ENCODE data around the gene PLA1A.

PLA1A gene

DNA sequence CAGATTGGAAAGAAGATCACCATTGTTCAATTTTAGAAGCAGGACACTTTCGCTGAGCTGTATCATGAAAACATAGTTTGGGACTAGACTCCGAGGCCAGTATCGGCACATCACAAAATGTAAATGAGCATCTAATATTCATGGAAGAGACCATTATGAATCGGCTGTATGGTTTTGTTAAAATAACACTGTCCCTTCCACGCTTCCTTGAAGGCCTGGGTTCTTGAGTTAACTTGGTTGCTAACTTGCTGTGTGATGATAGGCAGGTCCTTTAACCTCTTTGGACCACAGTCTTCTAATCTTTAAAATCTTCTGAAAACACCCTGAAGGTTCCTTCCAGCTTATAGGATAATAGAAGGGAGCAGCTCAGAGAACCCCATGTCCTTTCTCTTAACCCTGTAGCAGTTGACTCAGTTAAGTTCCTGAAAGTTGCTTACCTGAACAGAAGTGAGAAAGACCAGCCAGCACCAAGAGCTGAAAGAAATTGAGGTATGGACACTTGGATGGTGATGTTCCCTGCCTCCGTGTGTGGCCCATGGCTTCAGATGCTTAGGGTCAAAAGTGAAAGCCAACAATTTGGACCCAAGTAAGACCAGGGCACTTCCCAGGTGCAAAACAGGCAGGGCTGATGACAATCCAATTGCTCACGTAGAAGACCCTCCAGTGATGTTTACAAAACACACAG is 40.4 kb upstream of the PLA1A start:
- H3K9me3 ChIP-seq (ENCODE audit: control insufficient read depth, insufficient read depth, low read depth, low read length): no peaks in the 10 kb centered on the region
- H3K36me3 ChIP-seq (ENCODE audit: control insufficient read depth in 2 of 2, insufficient read depth in 1 of 2, low read length in 2 of 2): no peaks in the 10 kb centered on the region
- ChIA-PET POLR2A (no interaction called here), CTCF (no interaction called here)
- H3K27ac ChIP-seq (ENCODE audit: extremely low read depth, low read depth, low read length): no peak overlapping the region
- no peak for TF ChIP-seq ZIC2 (tag by site-specific recombination; IDR thresholded peaks at IDR 0.05)
- TF ChIP-seq, protein P1, sequence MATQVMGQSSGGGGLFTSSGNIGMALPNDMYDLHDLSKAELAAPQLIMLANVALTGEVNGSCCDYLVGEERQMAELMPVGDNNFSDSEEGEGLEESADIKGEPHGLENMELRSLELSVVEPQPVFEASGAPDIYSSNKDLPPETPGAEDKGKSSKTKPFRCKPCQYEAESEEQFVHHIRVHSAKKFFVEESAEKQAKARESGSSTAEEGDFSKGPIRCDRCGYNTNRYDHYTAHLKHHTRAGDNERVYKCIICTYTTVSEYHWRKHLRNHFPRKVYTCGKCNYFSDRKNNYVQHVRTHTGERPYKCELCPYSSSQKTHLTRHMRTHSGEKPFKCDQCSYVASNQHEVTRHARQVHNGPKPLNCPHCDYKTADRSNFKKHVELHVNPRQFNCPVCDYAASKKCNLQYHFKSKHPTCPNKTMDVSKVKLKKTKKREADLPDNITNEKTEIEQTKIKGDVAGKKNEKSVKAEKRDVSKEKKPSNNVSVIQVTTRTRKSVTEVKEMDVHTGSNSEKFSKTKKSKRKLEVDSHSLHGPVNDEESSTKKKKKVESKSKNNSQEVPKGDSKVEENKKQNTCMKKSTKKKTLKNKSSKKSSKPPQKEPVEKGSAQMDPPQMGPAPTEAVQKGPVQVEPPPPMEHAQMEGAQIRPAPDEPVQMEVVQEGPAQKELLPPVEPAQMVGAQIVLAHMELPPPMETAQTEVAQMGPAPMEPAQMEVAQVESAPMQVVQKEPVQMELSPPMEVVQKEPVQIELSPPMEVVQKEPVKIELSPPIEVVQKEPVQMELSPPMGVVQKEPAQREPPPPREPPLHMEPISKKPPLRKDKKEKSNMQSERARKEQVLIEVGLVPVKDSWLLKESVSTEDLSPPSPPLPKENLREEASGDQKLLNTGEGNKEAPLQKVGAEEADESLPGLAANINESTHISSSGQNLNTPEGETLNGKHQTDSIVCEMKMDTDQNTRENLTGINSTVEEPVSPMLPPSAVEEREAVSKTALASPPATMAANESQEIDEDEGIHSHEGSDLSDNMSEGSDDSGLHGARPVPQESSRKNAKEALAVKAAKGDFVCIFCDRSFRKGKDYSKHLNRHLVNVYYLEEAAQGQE (tag by site-specific recombination; IDR thresholded peaks at IDR 0.05): no peak
- TF ChIP-seq GLIS1 (tag by site-specific recombination; IDR thresholded peaks at IDR 0.05): no peak
- H3K4me1 ChIP-seq (ENCODE audit: control insufficient read depth, insufficient read depth, low read length): no peaks in the 10 kb centered on the region
- no peak overlapping the region for H3K4me3 ChIP-seq (ENCODE audit: low read depth, low read length)

DNA sequence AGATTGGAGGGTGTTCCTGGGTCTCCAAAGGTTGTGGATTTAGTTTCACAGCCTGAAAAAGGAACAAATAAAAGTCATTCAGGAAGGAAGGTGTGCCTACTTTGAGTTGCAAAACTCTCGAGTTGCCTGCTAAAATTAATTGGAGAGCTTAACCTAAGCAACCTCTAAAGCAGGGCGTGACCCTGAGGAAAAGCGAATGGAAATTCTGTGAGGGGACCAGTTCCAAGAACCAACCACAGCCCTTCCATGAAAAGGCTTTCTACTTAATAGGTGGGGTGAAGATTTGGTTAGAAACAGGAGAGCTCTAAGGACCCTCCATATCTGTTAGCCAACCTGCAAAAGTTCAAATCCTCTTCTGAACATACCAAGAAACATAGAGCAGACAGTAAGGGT is 39.8 kb upstream of the PLA1A start:
- Histone ChIP-seq H3K9me3 (ENCODE audit: control insufficient read depth, insufficient read depth, low read depth, low read length) (no peaks in the 10 kb centered on the region), H3K36me3 (ENCODE audit: control insufficient read depth in 2 of 2, insufficient read depth in 1 of 2, low read length in 2 of 2) (no peaks in the 10 kb centered on the region), H3K27ac (ENCODE audit: extremely low read depth, low read depth, low read length) (no peak overlapping the region), H3K4me3 (ENCODE audit: low read depth, low read length) (no peak overlapping the region), H3K4me1 (ENCODE audit: control insufficient read depth, insufficient read depth, low read length) (no peaks in the 10 kb centered on the region)
- POLR2A ChIA-PET: no interaction called here
- CTCF ChIA-PET: no interaction called here
- no peak for TF ChIP-seq ZNF2 (tag by site-specific recombination; IDR thresholded peaks at IDR 0.05)
- TF ChIP-seq, protein P2, sequence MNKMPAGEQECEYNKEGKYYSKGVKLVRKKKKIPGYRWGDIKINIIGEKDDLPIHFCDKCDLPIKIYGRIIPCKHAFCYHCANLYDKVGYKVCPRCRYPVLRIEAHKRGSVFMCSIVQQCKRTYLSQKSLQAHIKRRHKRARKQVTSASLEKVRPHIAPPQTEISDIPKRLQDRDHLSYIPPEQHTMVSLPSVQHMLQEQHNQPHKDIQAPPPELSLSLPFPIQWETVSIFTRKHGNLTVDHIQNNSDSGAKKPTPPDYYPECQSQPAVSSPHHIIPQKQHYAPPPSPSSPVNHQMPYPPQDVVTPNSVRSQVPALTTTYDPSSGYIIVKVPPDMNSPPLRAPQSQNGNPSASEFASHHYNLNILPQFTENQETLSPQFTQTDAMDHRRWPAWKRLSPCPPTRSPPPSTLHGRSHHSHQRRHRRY (tag by site-specific recombination; IDR thresholded peaks at IDR 0.05): no peak
- no peak for TF ChIP-seq ZNF221 (tag by site-specific recombination; IDR thresholded peaks at IDR 0.05; ENCODE audit: borderline replicate concordance)
- no peak for TF ChIP-seq ZBTB48 (tag by site-specific recombination; IDR thresholded peaks at IDR 0.05)
- TF ChIP-seq ZNF223 (tag by site-specific recombination; IDR thresholded peaks at IDR 0.05): no peak
- TF ChIP-seq, protein P3, sequence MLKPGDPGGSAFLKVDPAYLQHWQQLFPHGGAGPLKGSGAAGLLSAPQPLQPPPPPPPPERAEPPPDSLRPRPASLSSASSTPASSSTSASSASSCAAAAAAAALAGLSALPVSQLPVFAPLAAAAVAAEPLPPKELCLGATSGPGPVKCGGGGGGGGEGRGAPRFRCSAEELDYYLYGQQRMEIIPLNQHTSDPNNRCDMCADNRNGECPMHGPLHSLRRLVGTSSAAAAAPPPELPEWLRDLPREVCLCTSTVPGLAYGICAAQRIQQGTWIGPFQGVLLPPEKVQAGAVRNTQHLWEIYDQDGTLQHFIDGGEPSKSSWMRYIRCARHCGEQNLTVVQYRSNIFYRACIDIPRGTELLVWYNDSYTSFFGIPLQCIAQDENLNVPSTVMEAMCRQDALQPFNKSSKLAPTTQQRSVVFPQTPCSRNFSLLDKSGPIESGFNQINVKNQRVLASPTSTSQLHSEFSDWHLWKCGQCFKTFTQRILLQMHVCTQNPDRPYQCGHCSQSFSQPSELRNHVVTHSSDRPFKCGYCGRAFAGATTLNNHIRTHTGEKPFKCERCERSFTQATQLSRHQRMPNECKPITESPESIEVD (tag by site-specific recombination; IDR thresholded peaks at IDR 0.05): no peak
- TF ChIP-seq ZNF416 (tag by site-specific recombination; IDR thresholded peaks at IDR 0.05): no peak
- TF ChIP-seq, protein P4, sequence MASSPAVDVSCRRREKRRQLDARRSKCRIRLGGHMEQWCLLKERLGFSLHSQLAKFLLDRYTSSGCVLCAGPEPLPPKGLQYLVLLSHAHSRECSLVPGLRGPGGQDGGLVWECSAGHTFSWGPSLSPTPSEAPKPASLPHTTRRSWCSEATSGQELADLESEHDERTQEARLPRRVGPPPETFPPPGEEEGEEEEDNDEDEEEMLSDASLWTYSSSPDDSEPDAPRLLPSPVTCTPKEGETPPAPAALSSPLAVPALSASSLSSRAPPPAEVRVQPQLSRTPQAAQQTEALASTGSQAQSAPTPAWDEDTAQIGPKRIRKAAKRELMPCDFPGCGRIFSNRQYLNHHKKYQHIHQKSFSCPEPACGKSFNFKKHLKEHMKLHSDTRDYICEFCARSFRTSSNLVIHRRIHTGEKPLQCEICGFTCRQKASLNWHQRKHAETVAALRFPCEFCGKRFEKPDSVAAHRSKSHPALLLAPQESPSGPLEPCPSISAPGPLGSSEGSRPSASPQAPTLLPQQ (tag by site-specific recombination; IDR thresholded peaks at IDR 0.05): no peak
- TF ChIP-seq, protein P5, sequence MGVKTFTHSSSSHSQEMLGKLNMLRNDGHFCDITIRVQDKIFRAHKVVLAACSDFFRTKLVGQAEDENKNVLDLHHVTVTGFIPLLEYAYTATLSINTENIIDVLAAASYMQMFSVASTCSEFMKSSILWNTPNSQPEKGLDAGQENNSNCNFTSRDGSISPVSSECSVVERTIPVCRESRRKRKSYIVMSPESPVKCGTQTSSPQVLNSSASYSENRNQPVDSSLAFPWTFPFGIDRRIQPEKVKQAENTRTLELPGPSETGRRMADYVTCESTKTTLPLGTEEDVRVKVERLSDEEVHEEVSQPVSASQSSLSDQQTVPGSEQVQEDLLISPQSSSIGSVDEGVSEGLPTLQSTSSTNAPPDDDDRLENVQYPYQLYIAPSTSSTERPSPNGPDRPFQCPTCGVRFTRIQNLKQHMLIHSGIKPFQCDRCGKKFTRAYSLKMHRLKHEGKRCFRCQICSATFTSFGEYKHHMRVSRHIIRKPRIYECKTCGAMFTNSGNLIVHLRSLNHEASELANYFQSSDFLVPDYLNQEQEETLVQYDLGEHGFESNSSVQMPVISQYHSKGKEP (tag by site-specific recombination; IDR thresholded peaks at IDR 0.05): no peak
- TF ChIP-seq ZNF239 (tag by site-specific recombination; IDR thresholded peaks at IDR 0.05): no peak
- no peak for TF ChIP-seq ZNF768 (tag by site-specific recombination; IDR thresholded peaks at IDR 0.05)
- no peak for TF ChIP-seq ZNF501 (tag by site-specific recombination; IDR thresholded peaks at IDR 0.05)
